Measurements from ENCODE around the gene ALMS1.

ALMS1 gene

GRCh38 chr2:73414696-73415095, 29.1 kb downstream of the ALMS1 start:
- Histone ChIP-seq H3K36me3 (no peaks in the 10 kb centered on the region), H3K4me1 (no peaks in the 10 kb centered on the region), H3K4me3 (ENCODE audit: low read depth, low read length) (no peak overlapping the region), H3K27me3 (no peaks in the 10 kb centered on the region), H3K9me3 (no peaks in the 10 kb centered on the region)
- DNase-seq, result no peak
- TF ChIP-seq, protein P1, sequence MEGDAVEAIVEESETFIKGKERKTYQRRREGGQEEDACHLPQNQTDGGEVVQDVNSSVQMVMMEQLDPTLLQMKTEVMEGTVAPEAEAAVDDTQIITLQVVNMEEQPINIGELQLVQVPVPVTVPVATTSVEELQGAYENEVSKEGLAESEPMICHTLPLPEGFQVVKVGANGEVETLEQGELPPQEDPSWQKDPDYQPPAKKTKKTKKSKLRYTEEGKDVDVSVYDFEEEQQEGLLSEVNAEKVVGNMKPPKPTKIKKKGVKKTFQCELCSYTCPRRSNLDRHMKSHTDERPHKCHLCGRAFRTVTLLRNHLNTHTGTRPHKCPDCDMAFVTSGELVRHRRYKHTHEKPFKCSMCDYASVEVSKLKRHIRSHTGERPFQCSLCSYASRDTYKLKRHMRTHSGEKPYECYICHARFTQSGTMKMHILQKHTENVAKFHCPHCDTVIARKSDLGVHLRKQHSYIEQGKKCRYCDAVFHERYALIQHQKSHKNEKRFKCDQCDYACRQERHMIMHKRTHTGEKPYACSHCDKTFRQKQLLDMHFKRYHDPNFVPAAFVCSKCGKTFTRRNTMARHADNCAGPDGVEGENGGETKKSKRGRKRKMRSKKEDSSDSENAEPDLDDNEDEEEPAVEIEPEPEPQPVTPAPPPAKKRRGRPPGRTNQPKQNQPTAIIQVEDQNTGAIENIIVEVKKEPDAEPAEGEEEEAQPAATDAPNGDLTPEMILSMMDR (IDR thresholded peaks at IDR 0.05; ENCODE audit: low read depth, low read length), result no peak

DNA sequence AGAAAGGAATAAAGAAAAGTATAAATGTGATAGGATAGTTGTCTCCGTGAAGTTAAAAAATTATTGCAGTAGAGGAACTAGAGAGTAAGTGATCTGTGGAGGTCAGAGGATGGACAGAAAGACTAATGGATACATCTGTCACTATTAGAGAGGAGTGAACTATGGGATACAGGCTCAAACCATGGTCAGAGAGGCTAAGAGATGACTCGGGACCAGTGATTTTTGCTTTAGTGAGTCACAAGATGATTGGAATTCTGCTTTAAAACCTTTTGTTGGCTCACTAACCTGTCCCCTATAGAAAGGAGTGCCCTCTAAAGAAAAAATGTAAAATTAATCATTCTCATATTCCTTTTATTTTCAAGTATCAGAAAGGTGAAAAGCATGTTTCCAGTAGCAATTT, 30.3 kb downstream of the ALMS1 start:
- H3K4me3 ChIP-seq (ENCODE audit: low read depth, low read length), result no peak overlapping the region
- no peaks in the 10 kb centered on the region for H3K4me1 ChIP-seq
- no peaks in the 10 kb centered on the region for H3K27me3 ChIP-seq
- TF ChIP-seq, protein P1 (IDR thresholded peaks at IDR 0.05; ENCODE audit: low read depth, low read length), result no peak
- DNase-seq, result no peak
- no peaks in the 10 kb centered on the region for H3K9me3 ChIP-seq
- no peaks in the 10 kb centered on the region for H3K36me3 ChIP-seq

GRCh38 chr2:73418343-73418742, 32.7 kb downstream of the ALMS1 start:
- Histone ChIP-seq H3K27me3 (no peaks in the 10 kb centered on the region), H3K4me3 (ENCODE audit: low read depth, low read length) (no peak overlapping the region), H3K4me1 (no peaks in the 10 kb centered on the region), H3K9me3 (no peaks in the 10 kb centered on the region), H3K36me3 (no peaks in the 10 kb centered on the region)
- no peak for DNase-seq
- TF ChIP-seq, protein P1 (IDR thresholded peaks at IDR 0.05; ENCODE audit: low read depth, low read length), result no peak

DNA sequence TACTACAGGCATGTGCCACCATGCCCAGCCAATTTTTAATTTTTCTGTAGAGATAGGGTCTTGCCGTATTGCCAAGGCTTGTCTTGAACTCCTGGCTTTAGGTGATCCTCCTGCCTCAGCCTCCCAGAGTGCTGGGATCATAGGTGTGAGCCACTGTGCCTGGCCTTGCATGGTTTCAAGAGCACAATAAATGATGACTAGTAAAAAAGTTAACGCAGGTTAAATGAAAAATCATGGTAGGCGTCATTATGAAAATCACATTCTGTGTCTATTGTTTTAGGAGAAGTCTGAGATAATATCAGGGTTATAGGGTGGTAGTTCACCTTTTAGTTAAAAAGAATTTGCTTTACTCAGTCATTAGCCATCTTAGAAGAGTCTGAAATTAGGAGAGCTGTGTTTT, 38.3 kb downstream of the ALMS1 start:
- no peaks in the 10 kb centered on the region for H3K27me3 ChIP-seq
- H3K4me3 ChIP-seq (ENCODE audit: low read depth, low read length), result no peak overlapping the region
- H3K9me3 ChIP-seq, result no peaks in the 10 kb centered on the region
- TF ChIP-seq, protein P1 (IDR thresholded peaks at IDR 0.05; ENCODE audit: low read depth, low read length), result no peak
- H3K36me3 ChIP-seq, result no peaks in the 10 kb centered on the region
- H3K4me1 ChIP-seq, result no peaks in the 10 kb centered on the region
- no peak for DNase-seq

DNA sequence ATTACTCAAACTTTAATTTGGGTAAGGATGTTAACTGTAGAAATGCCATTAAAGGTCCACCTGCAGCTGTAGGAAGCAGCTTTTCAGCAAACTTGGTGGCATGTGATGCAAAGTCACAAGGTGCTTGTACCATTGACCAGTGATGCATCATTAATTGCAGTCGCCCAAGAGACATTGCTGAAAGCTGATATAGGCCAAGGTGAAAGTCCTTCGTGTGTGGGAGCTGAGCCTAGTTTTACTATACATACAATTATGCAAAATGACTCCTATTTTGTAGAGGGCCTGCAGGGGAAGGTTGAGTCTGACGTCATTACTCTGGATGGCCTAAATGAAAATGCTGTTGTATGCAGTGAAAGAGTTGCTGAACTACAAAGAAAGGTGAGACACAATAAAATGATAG, 40.5 kb downstream of the ALMS1 start:
- TF ChIP-seq, protein P1 (IDR thresholded peaks at IDR 0.05; ENCODE audit: low read depth, low read length), result no peak
- Histone ChIP-seq H3K4me1 (no peaks in the 10 kb centered on the region), H3K9me3 (no peaks in the 10 kb centered on the region), H3K36me3 (no peaks in the 10 kb centered on the region), H3K4me3 (ENCODE audit: low read depth, low read length) (no peak overlapping the region), H3K27me3 (no peaks in the 10 kb centered on the region)
- no peak for DNase-seq

DNA sequence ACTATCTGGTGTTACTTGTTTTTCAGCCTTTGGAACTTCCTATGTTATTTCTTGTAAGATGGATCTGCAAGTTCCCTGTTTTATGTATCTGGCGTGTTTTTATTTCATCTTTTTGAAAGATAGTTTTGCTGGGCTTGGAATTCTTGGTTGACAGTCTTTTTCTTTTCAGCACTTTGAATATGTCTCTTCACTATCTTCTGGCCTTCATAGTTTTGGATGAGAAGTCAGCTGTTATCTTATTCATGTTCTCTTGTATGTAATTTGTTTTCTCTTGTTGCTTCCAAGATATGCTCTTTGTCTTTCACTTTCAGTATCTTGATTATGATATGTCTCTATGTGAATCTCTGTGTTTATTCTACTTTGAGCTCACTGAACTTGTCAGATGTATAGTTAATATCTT, 50.4 kb downstream of the ALMS1 start:
- Histone ChIP-seq H3K36me3 (no peaks in the 10 kb centered on the region; the same call in 1 of the 2 replicates), H3K9me3 (no peaks in the 10 kb centered on the region), H3K4me3 (ENCODE audit: low read depth, low read length) (no peak overlapping the region), H3K4me1 (no peaks in the 10 kb centered on the region), H3K27me3 (no peaks in the 10 kb centered on the region)
- TF ChIP-seq, protein P1 (IDR thresholded peaks at IDR 0.05; ENCODE audit: low read depth, low read length), result no peak
- DNase-seq, result no peak

All from BE2C (cell line).